HL-60 (cell line): Measurements from ENCODE around the gene BANF2.
A peak's percentile ranks its signal among the peaks of the same experiment; 100 is the strongest.

ENCODE experiments used
- DNase-seq, 2 experiments: peaks; one replicate each; pipeline ENCODE4 v3.0.0-alpha.2; 2010 to 2020; ENCODE audit warnings: low read depth in 1 of 2, low spot score in 1 of 2
- H3K27ac ChIP-seq: fragments of 250-450 bp; sonication (Bioruptor Pico); replicated peaks from 2 replicates; pipeline ENCODE4 v1.5.1; 2020; ENCODE audit warnings: mild to moderate bottlenecking, moderate library complexity
- H3K27me3 ChIP-seq: fragments of 250-450 bp; sonication (Bioruptor Pico); 2 replicates; pipeline ENCODE4 v1.5.1; 2021; ENCODE audit warnings: mild to moderate bottlenecking, moderate library complexity; ENCODE audit not compliant: insufficient read depth, poor library complexity, severe bottlenecking
- H3K4me3 ChIP-seq: replicated peaks from 2 replicates; pipeline ENCODE4 v1.5.1; 2011; ENCODE audit warnings: mild to moderate bottlenecking, control low read depth, low read length; ENCODE audit not compliant: insufficient read depth
- CTCF ChIP-seq: IDR thresholded peaks from one replicate; pipeline ENCODE4 v1.5.1; 2011; ENCODE audit warnings: low read length, control low read depth, inconsistent platforms; ENCODE audit not compliant: insufficient read depth
- GABPA ChIP-seq: IDR thresholded peaks from 2 replicates; pipeline ENCODE4 v1.6.1; 2012; ENCODE audit warnings: low read depth
- POLR2AphosphoS5 ChIP-seq: IDR thresholded peaks from 2 replicates; pipeline ENCODE4 v1.6.1; 2012; ENCODE audit warnings: low read depth
- REST ChIP-seq: IDR thresholded peaks from 2 replicates; pipeline ENCODE4 v1.6.1; 2012; ENCODE audit warnings: low read depth; ENCODE audit not compliant: insufficient replicate concordance
- SPI1 ChIP-seq: IDR thresholded peaks from 2 replicates; pipeline ENCODE4 v1.6.1; 2012; ENCODE audit warnings: low read depth, mild to moderate bottlenecking, borderline replicate concordance

BANF2 gene

GRCh38 chr20:17682889-17683198 lies 16.9 kb upstream of the BANF2 start:
- peak overlapping the region; percentile 85 for H3K27ac ChIP-seq
- TF ChIP-seq CTCF = no peak
- no peak for TF ChIP-seq POLR2AphosphoS5
- no peak for TF ChIP-seq GABPA
- no peak for TF ChIP-seq SPI1
- no peak for TF ChIP-seq REST
- DNase-seq = no peak

GRCh38 chr20:17683218-17684076 lies 16.3 kb upstream of the BANF2 start:
- TF ChIP-seq POLR2AphosphoS5 (no peak), SPI1 (no peak), GABPA (no peak), CTCF (no peak)
- Histone ChIP-seq H3K4me3 (no peak overlapping the region), H3K27ac (no peak overlapping the region)

More at GRCh38 chr20:17682889-17683198, 16.9 kb upstream of the BANF2 start:
- H3K4me3 ChIP-seq = peak overlapping the region; percentile 54
- H3K27me3 ChIP-seq = no peaks in the 10 kb centered on the region

GRCh38 chr20:17684077-17684888 lies 15.5 kb upstream of the BANF2 start:
- Histone ChIP-seq H3K27ac (no peak overlapping the region), H3K4me3 (no peak overlapping the region), H3K27me3 (no peaks in the 10 kb centered on the region)
- TF ChIP-seq REST (no peak), CTCF (no peak), POLR2AphosphoS5 (no peak), GABPA (no peak), SPI1 (no peak)
- no peak for DNase-seq

More at GRCh38 chr20:17683218-17684076, 16.3 kb upstream of the BANF2 start:
- no peak for DNase-seq
- H3K27me3 ChIP-seq = no peaks in the 10 kb centered on the region
